Measurements from ENCODE around the gene STT3B.

GRCh38 chr3:31509147-31509728, 23.5 kb upstream of the STT3B start:
- TF ChIP-seq CTCF (conservative IDR thresholded peaks at IDR 0.05; ENCODE audit: low read length) (no peak), EZH2phosphoT487 (IDR thresholded peaks at IDR 0.05; ENCODE audit: borderline replicate concordance, low read depth, low read length) (no peak)
